GM23338 (cell line): ENCODE results near the gene HERC2. TPM values are rescaled to one million over a fixed set of nuclear protein-coding genes. Genes with fewer than 3 reads are reported as not detected.

Experiments
- ATAC-seq: fragments of 200-7000 bp; cut with Tn5 transposase; 3 replicates; pipeline ENCODE4 v1.9.1; 2020
- DNase-seq: peaks from one replicate; pipeline ENCODE4 v3.0.0-alpha.2; 2015; ENCODE audit warnings: low spot score
- H2AFZ ChIP-seq: fragments of 200-600 bp; sonication (generic); 2 replicates; pipeline ENCODE4 v1.8.0; 2016; ENCODE audit warnings: antibody characterized with exemption, mild to moderate bottlenecking, moderate library complexity
- H3F3A ChIP-seq: fragments of 200-600 bp; sonication (generic); replicated peaks from 2 replicates; pipeline ENCODE4 v1.8.0; 2017; ENCODE audit warnings: antibody characterized with exemption, mixed run types, low read depth
- H3K27ac ChIP-seq: fragments of 200-600 bp; sonication (generic); 2 replicates; pipeline ENCODE4 v1.6.1; 2016; ENCODE audit warnings: low read depth
- H3K27me3 ChIP-seq: fragments of 200-600 bp; sonication (generic); 2 replicates; pipeline ENCODE4 v1.8.0; 2016; ENCODE audit warnings: mild to moderate bottlenecking, mixed run types, moderate library complexity; ENCODE audit not compliant: insufficient read depth
- H3K36me3 ChIP-seq: fragments of 200-600 bp; sonication (generic); 2 replicates; pipeline ENCODE4 v1.8.0; 2016; ENCODE audit warnings: mild to moderate bottlenecking; ENCODE audit not compliant: insufficient read depth
- H3K4me1 ChIP-seq: fragments of 200-600 bp; sonication (generic); 2 replicates; pipeline ENCODE4 v1.8.0; 2016; ENCODE audit warnings: mild to moderate bottlenecking, moderate library complexity; ENCODE audit not compliant: insufficient read depth
- H3K4me2 ChIP-seq: fragments of 200-600 bp; sonication (generic); 2 replicates; pipeline ENCODE4 v1.7.1; 2017; ENCODE audit warnings: mixed run types
- H3K4me3 ChIP-seq: fragments of 200-600 bp; sonication (generic); 2 replicates; pipeline ENCODE4 v1.6.1; 2016; ENCODE audit warnings: mixed run types
- H3K79me2 ChIP-seq: fragments of 200-600 bp; sonication (generic); replicated peaks from 2 replicates; pipeline ENCODE4 v1.8.0; 2017; ENCODE audit warnings: mild to moderate bottlenecking; ENCODE audit not compliant: insufficient read depth
- H3K9me2 ChIP-seq: fragments of 200-600 bp; sonication (generic); 2 replicates; pipeline ENCODE4 v1.8.0; 2017; ENCODE audit not compliant: insufficient read depth
- H4K20me1 ChIP-seq: fragments of 200-600 bp; sonication (generic); replicated peaks from 2 replicates; pipeline ENCODE4 v1.8.0; 2017; ENCODE audit warnings: mild to moderate bottlenecking; ENCODE audit not compliant: insufficient read depth
- H3K27ac Mint-ChIP-seq: 2 replicates; pipeline ENCODE4 v1.8.0; 2020; ENCODE audit warnings: inconsistent platforms, mild to moderate bottlenecking, moderate library complexity, mixed read lengths
- H3K27me3 Mint-ChIP-seq: 3 replicates; pipeline ENCODE4 v1.8.0; 2022; ENCODE audit warnings: low read depth, mild to moderate bottlenecking, moderate library complexity, mixed read lengths, inconsistent platforms; ENCODE audit not compliant: insufficient read depth, poor library complexity
- H3K36me3 Mint-ChIP-seq: 3 replicates; pipeline ENCODE4 v1.8.0; 2021; ENCODE audit warnings: low read depth, mild to moderate bottlenecking, inconsistent platforms, moderate library complexity, mixed read lengths
- H3K4me1 Mint-ChIP-seq: 3 replicates; pipeline ENCODE4 v1.8.0; 2020; ENCODE audit warnings: mild to moderate bottlenecking, inconsistent platforms, mixed read lengths
- H3K4me3 Mint-ChIP-seq: 3 replicates; pipeline ENCODE4 v1.8.0; 2021; ENCODE audit warnings: moderate library complexity, mild to moderate bottlenecking, inconsistent platforms, mixed read lengths
- H3K9me3 Mint-ChIP-seq: 3 replicates; pipeline ENCODE4 v1.8.0; 2020; ENCODE audit warnings: moderate library complexity, mild to moderate bottlenecking, inconsistent platforms, mixed read lengths
- CREB1 ChIP-seq: fragments of 250-450 bp; sonication (Bioruptor Pico); IDR thresholded peaks from 2 replicates; pipeline ENCODE4 v1.5.0; 2020; ENCODE audit warnings: low read depth, mild to moderate bottlenecking, moderate library complexity
- ETS1 ChIP-seq: IDR thresholded peaks from 2 replicates; pipeline ENCODE4 v1.6.1; 2016; ENCODE audit warnings: antibody characterized with exemption
- EZH2 ChIP-seq: fragments of 200-600 bp; sonication (generic); IDR thresholded peaks from one replicate; pipeline ENCODE4 v1.8.0; 2017; ENCODE audit warnings: antibody characterized with exemption, mild to moderate bottlenecking, low read depth; ENCODE audit not compliant: unreplicated experiment
- EZH2phosphoT487 ChIP-seq: fragments of 200-600 bp; sonication (generic); IDR thresholded peaks from one replicate; pipeline ENCODE4 v1.8.1; 2018; ENCODE audit warnings: antibody characterized with exemption; ENCODE audit not compliant: unreplicated experiment
- JUNB ChIP-seq: IDR thresholded peaks from one replicate; pipeline ENCODE4 v1.6.1; 2016; ENCODE audit warnings: antibody characterized with exemption; ENCODE audit not compliant: unreplicated experiment
- NANOG ChIP-seq: IDR thresholded peaks from 2 replicates; pipeline ENCODE4 v1.6.1; 2016; ENCODE audit warnings: antibody characterized with exemption, borderline replicate concordance
- POLR2AphosphoS5 ChIP-seq: IDR thresholded peaks from 2 replicates; pipeline ENCODE4 v1.6.1; 2016; ENCODE audit warnings: antibody characterized with exemption, low read depth
- STAT1 ChIP-seq: IDR thresholded peaks from one replicate; pipeline ENCODE4 v1.6.1; 2016; ENCODE audit warnings: antibody characterized with exemption; ENCODE audit not compliant: unreplicated experiment
- ZNF114 ChIP-seq: fragments of 250-450 bp; sonication (Bioruptor Pico); IDR thresholded peaks from 2 replicates; pipeline ENCODE4 v1.5.0; 2020; ENCODE audit warnings: mild to moderate bottlenecking, moderate library complexity
- ZNF331 ChIP-seq: fragments of 250-450 bp; sonication (Bioruptor Pico); IDR thresholded peaks from 2 replicates; pipeline ENCODE4 v1.5.0; 2020; ENCODE audit warnings: low read depth, mild to moderate bottlenecking, moderate library complexity
- polyA plus RNA-seq: library from polyadenylated mRNA; unstranded; fragments of >200 nt; fragmentation: Nextera tagmentation; extraction: Ambion mirVana; gene quantifications from 2 replicates; pipeline ENCODE4 v1.2.1, GENCODE V29; 2016
- total RNA-seq: library from RNA; depleted of rRNA; stranded (reverse); fragments of >200 nt; shearing (Covaris generic); gene quantifications from 2 replicates; pipeline ENCODE4 v1.2.3, GENCODE V29; 2014
- TF ChIP-seq, protein P1 (sequence below): IDR thresholded peaks from one replicate; pipeline ENCODE4 v1.6.1; 2018; ENCODE audit warnings: antibody characterized with exemption; ENCODE audit not compliant: unreplicated experiment
- TF ChIP-seq, protein P2 (sequence below), 2 experiments: fragments of 200-600 bp in 1 of 2; sonication (generic) in 1 of 2; conservative IDR thresholded peaks; 2 replicates each; pipeline versions ENCODE4 v1.5.1 to v1.6.1; 2016 to 2017; ENCODE audit warnings: antibody characterized with exemption in 2 of 2, low read depth in 2 of 2, mild to moderate bottlenecking in 2 of 2, moderate library complexity in 1 of 2

HERC2 gene
- total and polyA plus RNA-seq, 2 experiments from 2014 or later = 71.3 to 80.7 TPM

DNA sequence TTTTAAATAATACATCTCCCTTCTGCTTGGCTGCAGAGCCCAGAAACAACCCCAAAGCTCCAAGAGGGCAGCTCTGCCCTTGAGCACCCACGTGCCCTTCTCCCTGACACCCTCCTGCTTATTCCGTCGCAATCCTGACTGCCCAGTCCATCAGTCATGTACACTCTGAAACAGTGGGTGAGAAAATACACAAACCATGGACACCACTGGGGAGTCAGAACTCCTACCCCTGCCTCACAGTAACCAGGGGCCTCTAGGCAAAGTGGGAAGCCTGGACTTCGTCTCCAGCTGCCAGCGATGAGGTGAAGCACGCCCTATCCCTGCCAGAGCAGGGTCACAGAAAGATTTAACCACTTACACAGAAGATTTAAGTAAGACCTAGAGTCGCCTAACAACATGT lies 40.1 kb downstream of the HERC2 start:
- DNase-seq (no peak), ATAC-seq (no peak)
- H3K9me3 Mint-ChIP-seq = no peaks in the 10 kb centered on the region; the same call in 2 of the 3 replicates
- Histone ChIP-seq H3K4me3 (no peak overlapping the region), H3K79me2 (peaks cover 71% of the 10 kb centered on the region), H2AFZ (no peak overlapping the region), H3K27me3 (no peaks in the 10 kb centered on the region), H3K4me1 (peaks cover 12% of the 10 kb centered on the region), H4K20me1 (peaks cover 7% of the 10 kb centered on the region), H3K36me3 (peaks cover 7% of the 10 kb centered on the region; the same call in 1 of the 2 replicates), H3K27ac (no peak overlapping the region), H3F3A (no peaks in the 10 kb centered on the region), H3K4me2 (no peak overlapping the region), H3K9me2 (no peaks in the 10 kb centered on the region)
- peaks cover 49% of the 10 kb centered on the region for H3K36me3 Mint-ChIP-seq
- peaks cover 26% of the 10 kb centered on the region for H3K4me1 Mint-ChIP-seq
- no peak overlapping the region for H3K4me3 Mint-ChIP-seq
- no peak for TF ChIP-seq JUNB
- no peak for TF ChIP-seq EZH2phosphoT487
- TF ChIP-seq EZH2 = no peak
- TF ChIP-seq ETS1 = no peak
- TF ChIP-seq, protein P1, sequence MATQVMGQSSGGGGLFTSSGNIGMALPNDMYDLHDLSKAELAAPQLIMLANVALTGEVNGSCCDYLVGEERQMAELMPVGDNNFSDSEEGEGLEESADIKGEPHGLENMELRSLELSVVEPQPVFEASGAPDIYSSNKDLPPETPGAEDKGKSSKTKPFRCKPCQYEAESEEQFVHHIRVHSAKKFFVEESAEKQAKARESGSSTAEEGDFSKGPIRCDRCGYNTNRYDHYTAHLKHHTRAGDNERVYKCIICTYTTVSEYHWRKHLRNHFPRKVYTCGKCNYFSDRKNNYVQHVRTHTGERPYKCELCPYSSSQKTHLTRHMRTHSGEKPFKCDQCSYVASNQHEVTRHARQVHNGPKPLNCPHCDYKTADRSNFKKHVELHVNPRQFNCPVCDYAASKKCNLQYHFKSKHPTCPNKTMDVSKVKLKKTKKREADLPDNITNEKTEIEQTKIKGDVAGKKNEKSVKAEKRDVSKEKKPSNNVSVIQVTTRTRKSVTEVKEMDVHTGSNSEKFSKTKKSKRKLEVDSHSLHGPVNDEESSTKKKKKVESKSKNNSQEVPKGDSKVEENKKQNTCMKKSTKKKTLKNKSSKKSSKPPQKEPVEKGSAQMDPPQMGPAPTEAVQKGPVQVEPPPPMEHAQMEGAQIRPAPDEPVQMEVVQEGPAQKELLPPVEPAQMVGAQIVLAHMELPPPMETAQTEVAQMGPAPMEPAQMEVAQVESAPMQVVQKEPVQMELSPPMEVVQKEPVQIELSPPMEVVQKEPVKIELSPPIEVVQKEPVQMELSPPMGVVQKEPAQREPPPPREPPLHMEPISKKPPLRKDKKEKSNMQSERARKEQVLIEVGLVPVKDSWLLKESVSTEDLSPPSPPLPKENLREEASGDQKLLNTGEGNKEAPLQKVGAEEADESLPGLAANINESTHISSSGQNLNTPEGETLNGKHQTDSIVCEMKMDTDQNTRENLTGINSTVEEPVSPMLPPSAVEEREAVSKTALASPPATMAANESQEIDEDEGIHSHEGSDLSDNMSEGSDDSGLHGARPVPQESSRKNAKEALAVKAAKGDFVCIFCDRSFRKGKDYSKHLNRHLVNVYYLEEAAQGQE = no peak
- TF ChIP-seq POLR2AphosphoS5 = no peak
- TF ChIP-seq, protein P2, sequence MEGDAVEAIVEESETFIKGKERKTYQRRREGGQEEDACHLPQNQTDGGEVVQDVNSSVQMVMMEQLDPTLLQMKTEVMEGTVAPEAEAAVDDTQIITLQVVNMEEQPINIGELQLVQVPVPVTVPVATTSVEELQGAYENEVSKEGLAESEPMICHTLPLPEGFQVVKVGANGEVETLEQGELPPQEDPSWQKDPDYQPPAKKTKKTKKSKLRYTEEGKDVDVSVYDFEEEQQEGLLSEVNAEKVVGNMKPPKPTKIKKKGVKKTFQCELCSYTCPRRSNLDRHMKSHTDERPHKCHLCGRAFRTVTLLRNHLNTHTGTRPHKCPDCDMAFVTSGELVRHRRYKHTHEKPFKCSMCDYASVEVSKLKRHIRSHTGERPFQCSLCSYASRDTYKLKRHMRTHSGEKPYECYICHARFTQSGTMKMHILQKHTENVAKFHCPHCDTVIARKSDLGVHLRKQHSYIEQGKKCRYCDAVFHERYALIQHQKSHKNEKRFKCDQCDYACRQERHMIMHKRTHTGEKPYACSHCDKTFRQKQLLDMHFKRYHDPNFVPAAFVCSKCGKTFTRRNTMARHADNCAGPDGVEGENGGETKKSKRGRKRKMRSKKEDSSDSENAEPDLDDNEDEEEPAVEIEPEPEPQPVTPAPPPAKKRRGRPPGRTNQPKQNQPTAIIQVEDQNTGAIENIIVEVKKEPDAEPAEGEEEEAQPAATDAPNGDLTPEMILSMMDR (conservative IDR thresholded peaks at IDR 0.05; ENCODE audit: low read depth in 2 of 2) = no peak
- TF ChIP-seq STAT1 = no peak
- TF ChIP-seq CREB1 (CRISPR knock-in tag) = no peak
- no peak for TF ChIP-seq NANOG
- TF ChIP-seq ZNF114 (CRISPR knock-in tag) = no peak
- TF ChIP-seq ZNF331 (CRISPR knock-in tag) = no peak
- no peak overlapping the region for H3K27ac Mint-ChIP-seq
- no peaks in the 10 kb centered on the region for H3K27me3 Mint-ChIP-seq
